Measurements from ENCODE around the gene ALDH1L2. TPM values are rescaled to one million over a fixed set of nuclear protein-coding genes. Genes with fewer than 3 reads are reported as not detected.

Gene ALDH1L2
- polyA plus RNA-seq, 2 donors = 0.10 to 0.35 TPM

DNA sequence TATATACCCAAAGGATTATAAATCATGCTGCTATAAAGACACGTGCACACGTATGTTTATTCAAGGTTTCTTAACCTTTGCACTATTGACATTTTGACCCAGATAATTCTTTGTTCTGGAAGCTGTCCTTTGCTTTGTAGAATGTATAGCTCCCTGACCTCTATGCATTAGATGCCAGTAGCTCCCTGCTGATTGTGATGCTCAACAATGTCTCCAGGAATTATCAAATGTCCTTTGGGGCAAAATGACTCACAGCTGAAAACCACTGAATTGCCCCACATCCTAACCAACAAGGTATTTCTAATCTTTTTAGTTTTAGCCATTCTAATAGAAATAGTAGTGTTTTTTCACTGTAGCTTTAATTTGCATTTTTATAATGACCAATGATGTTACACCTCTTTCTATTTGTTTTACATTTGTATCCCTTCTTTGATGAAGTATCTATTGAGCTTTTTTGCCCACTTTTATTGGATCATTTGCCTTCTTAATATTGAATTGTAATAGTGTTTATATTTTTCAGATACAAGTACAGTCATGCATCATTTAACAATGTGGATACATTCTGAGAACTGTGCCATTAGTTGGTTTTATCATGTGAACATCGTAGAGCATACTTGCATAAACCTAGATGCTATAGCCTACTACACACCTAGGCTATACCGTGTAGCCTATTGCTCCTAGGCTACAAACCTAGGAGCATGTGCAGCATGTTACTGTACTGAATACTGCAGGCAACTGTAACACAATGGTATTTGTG, 108.5 kb downstream of the ALDH1L2 start:
- Histone ChIP-seq H3K4me1 (ENCODE audit: control insufficient read depth in 2 of 2, insufficient read depth in 2 of 2, low read length in 1 of 2) (no peaks in the 10 kb centered on the region), H3K27me3 (ENCODE audit: control insufficient read depth in 1 of 2, insufficient read depth in 2 of 2, low read length in 2 of 2) (no peaks in the 10 kb centered on the region), H3K36me3 (ENCODE audit: control insufficient read depth in 2 of 2, insufficient read depth in 2 of 2, low read length in 1 of 2) (no peaks in the 10 kb centered on the region), H3K9me3 (ENCODE audit: control insufficient read depth in 2 of 2, insufficient read depth in 1 of 2, low read depth in 1 of 2, low read length in 1 of 2) (no peaks in the 10 kb centered on the region), H3K4me3 (ENCODE audit: low read depth in 1 of 2, low read length in 2 of 2) (no peak overlapping the region), H3K27ac (ENCODE audit: low read depth in 2 of 2, low read length in 1 of 2) (no peak overlapping the region)
- 51 to 52% methylated on average over 4 of the region's 4 CpGs for WGBS, 2 donors

DNA sequence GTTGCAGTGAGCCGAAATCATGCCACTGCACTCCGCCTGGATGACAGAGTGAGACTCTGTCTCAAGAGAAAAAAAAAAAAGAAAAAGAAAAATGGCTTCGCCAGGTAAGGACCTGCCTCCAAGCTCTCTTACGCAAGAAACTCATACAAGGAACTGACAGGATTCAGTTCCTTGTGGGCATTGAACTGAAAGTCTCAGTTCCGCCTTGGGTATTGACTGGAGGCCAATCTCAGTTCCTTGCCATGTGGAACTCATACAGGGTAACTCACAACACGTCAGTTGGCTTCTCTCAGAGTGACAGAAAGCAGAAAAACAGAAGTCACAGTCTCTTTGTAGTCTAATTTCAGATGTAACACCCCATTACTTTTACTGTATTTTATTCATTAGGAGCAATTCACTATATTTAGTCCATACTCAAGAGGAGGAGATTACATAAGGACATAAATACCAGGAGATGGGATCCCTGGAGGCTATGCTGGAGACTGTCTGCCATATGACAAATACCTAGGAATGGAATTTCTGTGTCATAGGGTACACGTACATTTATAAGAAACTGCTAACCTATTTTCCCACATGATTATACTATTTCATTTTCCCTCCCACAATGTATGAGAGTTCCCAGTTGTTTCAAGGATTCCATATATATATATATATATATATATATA, 109.5 kb downstream of the ALDH1L2 start:
- Histone ChIP-seq H3K9me3 (ENCODE audit: control insufficient read depth in 2 of 2, insufficient read depth in 1 of 2, low read depth in 1 of 2, low read length in 1 of 2) (no peaks in the 10 kb centered on the region), H3K27ac (ENCODE audit: low read depth in 2 of 2, low read length in 1 of 2) (peak overlapping the region; percentile 14 to 49), H3K27me3 (ENCODE audit: control insufficient read depth in 1 of 2, insufficient read depth in 2 of 2, low read length in 2 of 2) (no peaks in the 10 kb centered on the region), H3K36me3 (ENCODE audit: control insufficient read depth in 2 of 2, insufficient read depth in 2 of 2, low read length in 1 of 2) (no peaks in the 10 kb centered on the region), H3K4me3 (ENCODE audit: low read depth in 1 of 2, low read length in 2 of 2) (no peak overlapping the region), H3K4me1 (ENCODE audit: control insufficient read depth in 2 of 2, insufficient read depth in 2 of 2, low read length in 1 of 2) (no peaks in the 10 kb centered on the region)
- WGBS, 2 donors = 53 to 55% methylated on average over 7 of the region's 7 CpGs

DNA sequence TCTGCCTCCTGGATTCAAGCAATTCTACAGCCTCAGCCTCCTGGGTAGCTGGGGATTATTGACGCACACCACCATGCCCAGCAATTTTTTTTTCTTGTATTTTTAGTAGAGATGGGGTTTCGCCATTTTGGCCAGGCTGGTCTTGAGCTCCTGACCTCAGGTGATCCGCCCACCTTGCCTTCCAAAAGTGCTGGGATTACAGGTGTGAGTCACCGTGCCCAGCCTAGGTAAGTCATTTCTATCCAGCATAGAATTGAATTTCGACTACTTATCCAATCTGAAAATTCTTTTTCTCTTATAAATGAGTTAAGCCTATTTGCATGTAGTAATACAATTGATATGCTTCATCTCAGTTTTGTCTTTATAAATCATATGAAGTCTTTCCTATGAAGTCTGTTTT, 111.0 kb downstream of the ALDH1L2 start:
- H3K4me1 ChIP-seq (ENCODE audit: control insufficient read depth in 2 of 2, insufficient read depth in 2 of 2, low read length in 1 of 2) = no peaks in the 10 kb centered on the region
- no peaks in the 10 kb centered on the region for H3K9me3 ChIP-seq (ENCODE audit: control insufficient read depth in 2 of 2, insufficient read depth in 1 of 2, low read depth in 1 of 2, low read length in 1 of 2)
- no peak overlapping the region for H3K4me3 ChIP-seq (ENCODE audit: low read depth in 1 of 2, low read length in 2 of 2)
- 75 to 78% methylated on average over 5 of the region's 5 CpGs for WGBS, 2 donors
- H3K27ac ChIP-seq (ENCODE audit: low read depth in 2 of 2, low read length in 1 of 2) = no peak overlapping the region
- H3K36me3 ChIP-seq (ENCODE audit: control insufficient read depth in 2 of 2, insufficient read depth in 2 of 2, low read length in 1 of 2) = no peaks in the 10 kb centered on the region
- H3K27me3 ChIP-seq (ENCODE audit: control insufficient read depth in 1 of 2, insufficient read depth in 2 of 2, low read length in 2 of 2) = no peaks in the 10 kb centered on the region

DNA sequence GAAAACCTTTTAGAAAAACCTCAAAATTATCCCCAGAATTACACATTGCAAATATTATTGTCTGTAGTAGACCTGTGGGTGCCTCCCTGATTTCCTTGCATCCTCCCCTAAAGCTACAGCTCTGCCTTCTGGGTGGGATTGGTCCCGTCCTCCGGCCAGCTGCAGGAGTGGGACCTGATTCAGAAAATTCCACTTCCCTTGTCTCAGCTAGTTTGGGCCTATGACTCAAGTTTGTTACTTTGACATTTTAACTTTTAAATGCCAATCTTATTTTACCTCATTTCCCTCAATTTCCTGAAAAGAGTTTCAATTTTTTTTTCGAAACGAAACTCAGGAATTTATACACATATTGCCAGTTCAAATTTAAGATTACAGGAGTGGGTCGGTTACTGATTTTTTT, 113.0 kb downstream of the ALDH1L2 start:
- H3K36me3 ChIP-seq (ENCODE audit: control insufficient read depth in 2 of 2, insufficient read depth in 2 of 2, low read length in 1 of 2) = no peaks in the 10 kb centered on the region
- no peak overlapping the region for H3K27ac ChIP-seq (ENCODE audit: low read depth in 2 of 2, low read length in 1 of 2)
- 75 to 79% methylated on average over 5 of the region's 5 CpGs for WGBS, 2 donors
- H3K9me3 ChIP-seq (ENCODE audit: control insufficient read depth in 2 of 2, insufficient read depth in 1 of 2, low read depth in 1 of 2, low read length in 1 of 2) = no peaks in the 10 kb centered on the region
- no peaks in the 10 kb centered on the region for H3K27me3 ChIP-seq (ENCODE audit: control insufficient read depth in 1 of 2, insufficient read depth in 2 of 2, low read length in 2 of 2)
- H3K4me3 ChIP-seq (ENCODE audit: low read depth in 1 of 2, low read length in 2 of 2) = no peak overlapping the region
- H3K4me1 ChIP-seq (ENCODE audit: control insufficient read depth in 2 of 2, insufficient read depth in 2 of 2, low read length in 1 of 2) = no peaks in the 10 kb centered on the region

Other genes starting within 250 kb of the ALDH1L2 start
- under 1 TPM; 0.22 to 0.47 TPM for gene SLC41A2, start 126.2 kb downstream of the ALDH1L2 start, polyA plus RNA-seq
- gene NOPCHAP1, start 98.1 kb downstream of the ALDH1L2 start, polyA plus RNA-seq = 1 to 10 TPM; 7.8 to 8.2 TPM
- gene WASHC4, start 23.3 kb upstream of the ALDH1L2 start, polyA plus RNA-seq = 10 to 100 TPM in 1 of 2 donors, 1 to 10 TPM in 1; 8.6 to 11.6 TPM
- gene APPL2, start 151.7 kb upstream of the ALDH1L2 start, polyA plus RNA-seq = 10 to 100 TPM; 15.0 to 16.3 TPM
- 10 to 100 TPM in 1 of 2 donors, 1 to 10 TPM in 1; 7.9 to 15.3 TPM for gene C12orf75, start 246.2 kb upstream of the ALDH1L2 start, polyA plus RNA-seq

Measured in esophagus (tissue), 2 donors.